Coronary artery (tissue), 2 donors: ENCODE measurements around the gene USP20.

ENCODE experiments used
- DNase-seq: peaks from one replicate; pipeline ENCODE4 v3.0.0-alpha.2; 2017; ENCODE audit warnings: low spot score
- H3K27ac ChIP-seq, 2 donors: fragments of 200-600 bp; sonication (generic); one replicate each; pipeline ENCODE4 v1.5.1; 2016 to 2019
- H3K4me3 ChIP-seq: fragments of 200-600 bp; sonication (generic); 2 replicates; pipeline ENCODE4 v1.5.1; 2016; ENCODE audit warnings: mild to moderate bottlenecking, moderate library complexity
- TF ChIP-seq, protein P1 (sequence below): fragments of 200-600 bp; sonication (generic); IDR thresholded peaks from one replicate; pipeline ENCODE4 v1.5.1; 2019; ENCODE audit warnings: antibody characterized with exemption

USP20 gene

DNA sequence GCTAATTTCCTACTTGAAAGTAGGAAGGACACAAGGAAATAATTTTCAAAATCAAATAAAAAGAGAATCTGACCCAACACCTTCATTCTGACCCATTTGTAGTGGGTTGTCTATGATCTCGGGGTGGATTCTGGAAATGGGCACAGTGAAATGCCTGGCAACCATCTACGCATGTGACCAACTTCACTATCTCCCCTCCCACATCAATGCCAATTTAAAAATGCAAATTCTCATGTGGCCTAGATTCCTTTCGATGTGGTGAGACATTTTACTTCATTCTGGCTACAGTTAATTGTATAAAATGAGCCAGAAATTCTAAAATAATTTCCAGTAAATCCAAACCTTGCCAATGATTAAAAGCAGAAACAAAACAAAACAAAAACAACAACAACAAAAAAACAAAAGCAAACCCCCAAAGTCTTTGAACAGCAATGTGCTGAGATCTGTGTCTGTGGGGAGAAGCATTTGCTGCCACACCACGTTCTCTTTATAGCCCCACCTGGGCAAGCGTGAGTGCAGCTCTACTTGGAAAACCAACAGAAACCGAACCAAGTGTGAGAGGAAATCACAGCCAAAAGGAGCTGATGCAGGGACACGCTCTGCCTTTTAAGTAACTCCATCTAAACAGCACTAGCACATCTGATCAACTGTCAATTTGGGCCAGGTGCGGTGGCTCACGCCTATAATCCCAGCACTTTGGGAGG, 59.0 kb downstream of the USP20 start:
- TF ChIP-seq, protein P1, sequence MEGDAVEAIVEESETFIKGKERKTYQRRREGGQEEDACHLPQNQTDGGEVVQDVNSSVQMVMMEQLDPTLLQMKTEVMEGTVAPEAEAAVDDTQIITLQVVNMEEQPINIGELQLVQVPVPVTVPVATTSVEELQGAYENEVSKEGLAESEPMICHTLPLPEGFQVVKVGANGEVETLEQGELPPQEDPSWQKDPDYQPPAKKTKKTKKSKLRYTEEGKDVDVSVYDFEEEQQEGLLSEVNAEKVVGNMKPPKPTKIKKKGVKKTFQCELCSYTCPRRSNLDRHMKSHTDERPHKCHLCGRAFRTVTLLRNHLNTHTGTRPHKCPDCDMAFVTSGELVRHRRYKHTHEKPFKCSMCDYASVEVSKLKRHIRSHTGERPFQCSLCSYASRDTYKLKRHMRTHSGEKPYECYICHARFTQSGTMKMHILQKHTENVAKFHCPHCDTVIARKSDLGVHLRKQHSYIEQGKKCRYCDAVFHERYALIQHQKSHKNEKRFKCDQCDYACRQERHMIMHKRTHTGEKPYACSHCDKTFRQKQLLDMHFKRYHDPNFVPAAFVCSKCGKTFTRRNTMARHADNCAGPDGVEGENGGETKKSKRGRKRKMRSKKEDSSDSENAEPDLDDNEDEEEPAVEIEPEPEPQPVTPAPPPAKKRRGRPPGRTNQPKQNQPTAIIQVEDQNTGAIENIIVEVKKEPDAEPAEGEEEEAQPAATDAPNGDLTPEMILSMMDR, result no peak
- H3K4me3 ChIP-seq, result no peak overlapping the region
- no peak for DNase-seq
- no peak overlapping the region for H3K27ac ChIP-seq

- H3K4me3 ChIP-seq, result no peak overlapping the region
- H3K27ac ChIP-seq, result no peak overlapping the region
- TF ChIP-seq, protein P1, result no peak
- no peak for DNase-seq
These were observed 60.4 kb downstream of the USP20 start for GRCh38 chr9:129895376-129896268.

GRCh38 chr9:129897263-129897662, 62.0 kb downstream of the USP20 start:
- Histone ChIP-seq H3K4me3 (no peak overlapping the region), H3K27ac (no peak overlapping the region)
- TF ChIP-seq, protein P1, result no peak
- no peak for DNase-seq

GRCh38 chr9:129898185-129898584, 62.9 kb downstream of the USP20 start:
- no peak overlapping the region for H3K27ac ChIP-seq
- no peak for DNase-seq
- no peak overlapping the region for H3K4me3 ChIP-seq
- TF ChIP-seq, protein P1, result no peak

DNA sequence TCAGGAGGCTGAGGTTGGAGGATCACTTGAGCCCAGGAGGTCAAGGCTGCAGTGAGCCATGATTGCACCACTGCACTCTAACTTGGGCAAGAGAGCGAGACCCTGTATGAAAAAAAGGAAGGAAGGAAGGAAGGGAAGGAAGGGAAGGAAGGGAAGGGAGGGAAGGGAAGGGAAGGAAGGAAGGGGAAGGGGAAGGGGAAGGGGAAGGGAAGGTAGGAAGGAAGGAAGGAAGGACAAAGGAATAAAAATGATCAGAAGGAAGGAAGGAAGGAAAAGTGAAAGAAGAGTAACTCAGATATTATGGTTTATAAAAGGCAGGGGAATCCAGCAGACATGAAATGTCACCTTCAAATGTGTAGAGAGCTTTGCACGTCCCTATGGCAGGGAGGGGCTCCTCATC, 64.4 kb downstream of the USP20 start:
- no peak overlapping the region for H3K4me3 ChIP-seq
- H3K27ac ChIP-seq, result no peak overlapping the region
- DNase-seq, result no peak
- TF ChIP-seq, protein P1, result no peak

- H3K27ac ChIP-seq, result no peak overlapping the region
- no peak overlapping the region for H3K4me3 ChIP-seq
- TF ChIP-seq, protein P1, result no peak
- no peak for DNase-seq
These were observed 65.2 kb downstream of the USP20 start for GRCh38 chr9:129900263-129901027.
